ENCODE data around the gene KCNE4.

DNA sequence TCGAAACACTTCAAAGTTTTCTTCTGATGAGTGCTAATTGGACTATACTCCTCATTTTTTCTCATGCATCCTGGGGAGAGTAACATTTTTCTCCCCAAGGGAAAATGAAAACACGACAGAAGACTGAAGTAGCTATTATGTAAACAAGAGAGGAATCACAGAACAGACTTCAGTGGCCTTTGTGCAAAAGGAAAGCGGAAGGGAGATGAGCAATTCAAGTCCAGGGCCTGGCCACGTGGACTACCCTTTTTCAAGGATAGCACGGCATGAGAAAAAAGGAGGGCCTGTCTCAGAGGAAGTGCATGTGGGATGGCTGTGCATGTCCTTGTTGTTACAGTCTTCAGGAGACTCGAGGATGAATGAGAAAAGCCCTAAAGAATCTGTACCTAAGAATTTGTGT, 43.8 kb upstream of the KCNE4 start:
- TF ChIP-seq EZH2 (IDR thresholded peaks at IDR 0.05; ENCODE audit: borderline replicate concordance, low read depth, low read length, severe bottlenecking): no peak
- TF ChIP-seq, protein P1, sequence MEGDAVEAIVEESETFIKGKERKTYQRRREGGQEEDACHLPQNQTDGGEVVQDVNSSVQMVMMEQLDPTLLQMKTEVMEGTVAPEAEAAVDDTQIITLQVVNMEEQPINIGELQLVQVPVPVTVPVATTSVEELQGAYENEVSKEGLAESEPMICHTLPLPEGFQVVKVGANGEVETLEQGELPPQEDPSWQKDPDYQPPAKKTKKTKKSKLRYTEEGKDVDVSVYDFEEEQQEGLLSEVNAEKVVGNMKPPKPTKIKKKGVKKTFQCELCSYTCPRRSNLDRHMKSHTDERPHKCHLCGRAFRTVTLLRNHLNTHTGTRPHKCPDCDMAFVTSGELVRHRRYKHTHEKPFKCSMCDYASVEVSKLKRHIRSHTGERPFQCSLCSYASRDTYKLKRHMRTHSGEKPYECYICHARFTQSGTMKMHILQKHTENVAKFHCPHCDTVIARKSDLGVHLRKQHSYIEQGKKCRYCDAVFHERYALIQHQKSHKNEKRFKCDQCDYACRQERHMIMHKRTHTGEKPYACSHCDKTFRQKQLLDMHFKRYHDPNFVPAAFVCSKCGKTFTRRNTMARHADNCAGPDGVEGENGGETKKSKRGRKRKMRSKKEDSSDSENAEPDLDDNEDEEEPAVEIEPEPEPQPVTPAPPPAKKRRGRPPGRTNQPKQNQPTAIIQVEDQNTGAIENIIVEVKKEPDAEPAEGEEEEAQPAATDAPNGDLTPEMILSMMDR (IDR thresholded peaks at IDR 0.05; ENCODE audit: borderline replicate concordance, extremely low read depth, low read length, poor library complexity, severe bottlenecking): no peak

Measured in DND-41 (cell line).